PFSK-1 (cell line): ENCODE data around the gene POU2F2.

Experiments
- POLR2AphosphoS5 ChIP-seq: IDR thresholded peaks from 2 replicates; pipeline ENCODE4 v1.6.1; 2012; ENCODE audit warnings: low read depth, mild to moderate bottlenecking, control low read depth, low read length, moderate library complexity
- REST ChIP-seq, 2 experiments: IDR thresholded peaks; 2 replicates each; pipeline versions ENCODE4 v1.6.1 to v1.8.0; 2011 to 2012; ENCODE audit warnings: low read depth in 2 of 2, low read length in 2 of 2, control low read depth in 1 of 2, inconsistent platforms in 1 of 2, mild to moderate bottlenecking in 1 of 2, moderate library complexity in 1 of 2; ENCODE audit not compliant: insufficient read depth in 1 of 2
- TAF1 ChIP-seq: IDR thresholded peaks from 2 replicates; pipeline ENCODE4 v1.6.1; 2012; ENCODE audit warnings: low read length, control low read depth, borderline replicate concordance; ENCODE audit not compliant: insufficient read depth

GRCh38 chr19:42161616-42162263, 29.5 kb upstream of the POU2F2 start:
- TF ChIP-seq TAF1 (no peak), POLR2AphosphoS5 (no peak), REST (IDR thresholded peaks at IDR 0.05; ENCODE audit: insufficient read depth in 1 of 2, low read depth in 2 of 2, low read length in 2 of 2) (no peak)
